COLO668 (cell line): ENCODE measurements around the gene TRANK1.
"Not testable (repeated sequence)": the region's sequence is repeated elsewhere in the genome, so short reads cannot be mapped to it uniquely, and the experiment has no call there.

Experiments used
- DNase-seq: peaks from one replicate; lab custom pipeline; 2025; ENCODE audit not compliant: unreplicated experiment; lab: John Stamatoyannopoulos, UW

The TRANK1 gene

DNA sequence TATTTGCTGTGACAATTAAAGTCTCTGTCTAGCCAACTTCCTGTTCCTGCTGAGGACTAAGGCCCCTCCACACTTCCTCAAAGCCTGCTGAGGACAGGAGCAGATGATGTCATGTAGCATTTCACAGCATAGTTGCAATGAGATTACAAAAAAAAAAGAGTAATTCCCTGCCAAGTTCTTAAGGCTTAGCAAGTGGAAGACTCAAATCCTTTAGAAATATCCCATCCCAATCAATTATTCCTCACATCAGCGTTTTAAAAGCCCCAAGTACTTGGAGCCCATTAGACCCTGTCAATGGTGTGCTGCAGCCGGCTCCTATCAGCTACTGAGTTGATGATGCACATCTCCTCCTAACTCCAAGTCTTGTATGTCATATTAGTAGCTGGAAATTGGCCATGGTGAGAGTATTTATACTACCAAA lies 51.7 kb downstream of the TRANK1 start:
- DNase-seq: no peak

DNA sequence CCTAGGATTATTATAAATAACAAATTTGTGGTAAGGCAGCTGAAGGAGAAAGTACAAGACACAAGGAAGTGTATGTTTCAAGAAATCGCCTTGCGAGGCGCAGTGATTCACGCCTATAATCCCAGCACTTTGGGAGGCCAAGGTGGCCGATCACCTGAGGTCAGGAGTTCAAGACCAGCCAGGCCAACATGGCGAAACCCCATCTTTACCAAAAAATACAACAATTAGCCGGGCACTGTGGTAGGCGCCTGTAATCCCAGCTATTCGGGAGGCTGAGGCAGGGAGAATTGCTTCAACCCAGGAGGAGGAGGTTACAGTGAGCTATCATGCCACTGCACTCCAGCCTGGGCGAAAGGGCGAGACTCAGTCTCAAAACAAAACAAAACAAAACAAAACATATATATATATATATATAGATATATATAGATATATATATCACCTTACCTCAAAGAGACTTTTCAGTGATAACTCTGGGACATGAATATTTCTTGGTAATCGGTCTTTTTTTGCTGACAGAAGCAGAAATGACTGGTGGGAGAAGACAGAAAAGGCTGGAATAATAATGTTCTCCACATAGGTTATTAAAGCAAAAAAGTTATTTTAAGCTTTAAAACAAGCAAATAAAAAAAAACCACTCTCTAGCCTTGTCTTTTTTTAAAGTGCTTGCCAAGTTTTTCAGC lies 52.3 kb downstream of the TRANK1 start:
- no peak for DNase-seq

DNA sequence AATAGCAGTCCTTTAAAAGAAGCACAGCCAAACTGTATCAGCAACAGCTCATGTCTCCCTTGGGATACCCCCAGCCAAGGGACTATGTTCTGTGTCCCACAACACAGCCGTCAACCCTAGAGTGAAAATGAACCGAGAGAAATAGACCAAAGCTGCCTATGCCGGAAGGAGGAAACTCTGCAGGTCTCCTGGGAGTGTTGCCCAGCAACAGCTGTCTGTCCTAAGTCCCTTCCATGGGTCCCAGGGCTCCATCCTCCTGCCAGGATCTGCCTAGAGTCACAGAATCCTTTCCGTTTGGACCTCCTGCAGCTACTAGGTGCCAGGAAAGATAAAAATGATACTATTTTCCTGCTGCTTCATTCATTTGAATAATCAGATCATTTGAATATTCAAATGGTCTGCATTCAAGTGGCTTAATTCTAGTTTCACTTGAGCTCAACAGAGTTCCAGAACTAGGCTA lies 53.1 kb downstream of the TRANK1 start:
- DNase-seq: no peak

DNA sequence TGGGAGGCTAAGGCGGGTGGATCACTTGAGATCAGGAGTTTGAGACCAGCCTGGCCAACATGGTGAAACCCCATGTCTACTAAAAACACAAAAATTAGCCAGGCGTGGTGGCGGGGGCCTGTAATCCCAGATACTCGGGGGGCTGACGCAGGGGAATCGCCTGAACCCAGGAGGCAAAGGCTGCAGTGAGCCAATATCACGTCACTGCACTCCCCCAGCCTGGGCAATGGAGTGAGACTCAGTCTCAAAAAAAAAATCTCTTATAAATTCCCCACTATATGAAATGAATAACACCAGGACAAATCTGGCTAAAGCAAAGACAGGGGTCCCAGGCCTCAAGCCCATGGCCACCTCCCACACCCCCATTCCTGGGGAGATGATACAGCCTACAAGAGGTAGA lies 53.8 kb downstream of the TRANK1 start:
- DNase-seq: not testable (repeated sequence)

DNA sequence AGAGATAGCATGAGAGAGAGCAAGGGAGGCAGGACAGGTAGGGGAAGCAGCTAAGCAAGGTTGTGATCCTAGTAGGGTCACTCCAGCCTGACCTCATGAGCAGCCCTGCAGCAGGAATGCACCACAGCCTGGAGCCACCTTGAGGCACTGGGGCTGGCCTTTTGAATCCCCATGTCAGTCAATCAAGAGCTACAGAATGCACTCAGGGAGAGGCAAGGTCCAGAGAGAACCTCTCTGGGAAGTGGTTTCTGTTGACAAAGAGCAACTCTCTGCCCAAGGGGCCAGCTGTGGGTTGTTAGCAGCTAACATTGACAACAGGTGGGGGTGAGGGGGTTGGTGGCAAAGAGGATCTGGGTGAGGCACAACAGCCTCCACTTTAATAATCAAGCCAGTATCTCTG lies 54.6 kb downstream of the TRANK1 start:
- DNase-seq: no peak

DNA sequence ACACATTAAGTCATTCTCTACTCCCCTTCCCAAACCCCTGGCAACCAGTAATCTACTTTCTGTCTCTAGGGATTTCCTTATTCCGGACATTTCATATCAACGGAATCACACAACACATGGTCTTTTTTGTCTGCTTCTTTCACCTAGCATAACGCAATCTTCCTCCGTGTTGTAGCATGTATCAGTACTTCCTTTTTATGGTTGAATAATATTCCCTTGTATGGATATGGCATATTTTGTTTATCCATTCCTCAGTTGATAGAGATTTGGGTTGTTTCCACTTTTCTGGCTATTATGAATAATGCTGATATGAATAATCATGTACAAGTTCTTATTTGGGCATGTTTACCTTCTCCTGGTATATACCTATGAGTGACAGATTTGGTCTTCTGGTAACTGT lies 63.1 kb downstream of the TRANK1 start:
- no peak for DNase-seq

DNA sequence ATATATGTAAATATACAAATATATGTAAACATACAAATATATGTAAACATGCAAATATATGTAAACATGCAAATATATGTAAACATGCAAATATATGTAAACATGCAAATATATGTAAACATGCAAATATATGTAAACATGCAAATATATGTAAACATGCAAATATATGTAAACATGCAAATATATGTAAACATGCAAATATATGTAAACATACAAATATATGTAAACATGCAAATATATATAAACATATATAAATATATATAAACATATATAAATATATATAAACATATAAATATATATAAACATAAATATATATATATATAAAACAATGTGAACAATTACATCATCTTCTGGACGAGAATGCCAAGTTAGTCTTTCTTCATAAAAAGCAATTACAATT lies 65.0 kb downstream of the TRANK1 start:
- DNase-seq: not testable (repeated sequence)

DNA sequence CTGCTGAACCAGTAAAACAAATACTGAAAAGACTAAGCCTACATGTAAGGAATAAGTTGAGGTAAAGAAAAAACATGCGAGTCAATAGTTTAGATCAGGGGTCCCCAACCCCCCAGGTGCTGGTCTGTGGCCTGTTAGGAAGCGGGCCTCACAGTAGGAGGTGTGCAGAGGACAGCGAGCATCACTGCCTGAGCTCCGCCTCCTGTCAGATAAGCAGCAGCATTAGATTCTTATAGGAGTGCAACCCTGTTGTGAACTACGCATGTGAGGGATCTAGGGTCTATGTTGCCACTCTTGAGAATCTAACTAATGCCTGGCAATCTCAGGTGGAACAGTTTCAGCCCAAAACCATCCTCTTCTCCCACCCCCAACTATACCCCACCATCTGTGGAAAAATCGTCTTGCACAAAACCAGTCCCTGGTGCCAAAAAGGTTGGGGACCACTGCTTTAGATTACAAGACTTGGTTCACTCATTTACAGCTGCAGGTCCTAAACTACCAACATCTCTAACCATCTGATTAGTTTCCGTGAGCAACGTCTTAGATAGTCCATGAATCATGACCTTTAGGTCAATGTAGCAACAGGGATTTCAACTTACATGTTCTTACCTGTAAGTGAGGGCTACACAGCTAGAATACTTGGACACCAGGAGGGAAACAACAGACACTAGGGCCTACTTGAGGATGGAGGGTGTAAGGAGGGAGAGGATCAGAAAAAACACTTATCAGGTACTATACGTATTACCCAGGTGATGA lies 66.7 kb downstream of the TRANK1 start:
- no peak for DNase-seq

DNA sequence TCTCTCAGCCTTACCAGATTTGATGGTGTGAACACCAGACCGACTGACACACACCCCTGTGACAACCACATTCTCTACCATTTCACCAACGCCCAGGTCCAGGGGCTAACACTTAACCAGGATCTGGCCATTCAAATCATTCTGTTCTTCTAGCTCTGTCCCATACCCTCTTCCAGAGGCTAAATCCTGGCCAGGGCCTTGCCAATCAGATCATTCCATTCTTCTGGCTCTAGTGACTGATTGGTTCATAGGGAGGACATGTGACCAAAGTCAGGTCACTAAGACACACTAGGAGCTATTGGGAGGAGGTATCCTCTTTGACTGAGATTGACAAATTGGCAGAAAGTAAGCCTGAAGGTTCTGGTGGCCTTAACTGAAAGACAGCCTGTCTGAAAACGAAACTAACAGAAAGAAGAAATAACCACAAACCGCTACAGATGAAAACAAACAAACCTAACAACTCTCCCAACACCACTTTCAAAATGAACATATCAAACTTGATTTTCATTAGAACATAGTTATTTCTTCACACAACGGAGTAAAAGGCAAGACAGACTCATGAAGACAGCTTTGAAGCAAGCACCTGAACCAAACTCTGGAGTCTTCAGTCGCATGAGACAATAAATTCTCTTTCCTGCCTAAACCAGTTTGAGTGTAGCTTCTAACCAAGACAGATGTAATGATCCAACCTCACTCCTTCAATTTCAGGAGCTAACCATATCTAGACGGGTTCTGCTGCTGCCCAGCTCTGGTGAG lies 68.5 kb downstream of the TRANK1 start:
- DNase-seq: no peak

DNA sequence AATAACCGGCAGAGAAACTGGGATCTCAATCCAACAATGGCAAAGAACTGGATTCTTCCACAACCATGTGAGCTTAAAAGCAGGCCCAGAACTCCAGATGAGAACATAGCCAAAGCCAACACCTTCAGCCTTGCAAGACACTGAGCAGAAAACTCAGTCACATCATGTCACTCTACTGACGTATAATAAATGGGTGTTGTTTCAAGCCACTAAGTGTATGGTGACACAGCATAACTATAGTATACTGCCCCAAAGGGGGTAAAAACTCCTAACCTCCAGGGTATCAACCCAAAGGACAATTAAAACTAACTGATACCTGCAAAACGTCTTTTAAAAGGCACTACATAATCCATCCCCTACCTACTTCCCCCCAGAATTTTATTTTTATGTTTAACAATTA lies 69.5 kb downstream of the TRANK1 start:
- no peak for DNase-seq

DNA sequence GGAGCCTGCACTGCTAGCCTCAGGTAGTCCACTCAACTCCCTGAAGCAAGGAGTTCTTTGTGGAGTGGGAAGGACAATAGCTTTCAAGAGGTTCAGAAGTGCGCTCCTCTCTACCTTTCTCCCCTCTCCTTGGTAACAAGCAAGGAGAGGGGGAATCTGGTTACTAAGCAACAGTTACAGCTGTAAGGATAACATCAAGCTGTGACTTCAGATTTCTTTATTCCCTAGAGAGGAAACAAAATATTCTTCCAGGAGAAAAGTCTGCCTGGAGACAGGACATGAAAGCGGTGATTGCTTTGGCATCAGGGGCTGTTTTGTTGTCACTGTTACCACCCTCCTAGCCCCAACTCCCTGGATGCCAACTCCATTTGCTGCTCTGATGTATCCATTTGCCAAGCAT lies 70.4 kb downstream of the TRANK1 start:
- no peak for DNase-seq

DNA sequence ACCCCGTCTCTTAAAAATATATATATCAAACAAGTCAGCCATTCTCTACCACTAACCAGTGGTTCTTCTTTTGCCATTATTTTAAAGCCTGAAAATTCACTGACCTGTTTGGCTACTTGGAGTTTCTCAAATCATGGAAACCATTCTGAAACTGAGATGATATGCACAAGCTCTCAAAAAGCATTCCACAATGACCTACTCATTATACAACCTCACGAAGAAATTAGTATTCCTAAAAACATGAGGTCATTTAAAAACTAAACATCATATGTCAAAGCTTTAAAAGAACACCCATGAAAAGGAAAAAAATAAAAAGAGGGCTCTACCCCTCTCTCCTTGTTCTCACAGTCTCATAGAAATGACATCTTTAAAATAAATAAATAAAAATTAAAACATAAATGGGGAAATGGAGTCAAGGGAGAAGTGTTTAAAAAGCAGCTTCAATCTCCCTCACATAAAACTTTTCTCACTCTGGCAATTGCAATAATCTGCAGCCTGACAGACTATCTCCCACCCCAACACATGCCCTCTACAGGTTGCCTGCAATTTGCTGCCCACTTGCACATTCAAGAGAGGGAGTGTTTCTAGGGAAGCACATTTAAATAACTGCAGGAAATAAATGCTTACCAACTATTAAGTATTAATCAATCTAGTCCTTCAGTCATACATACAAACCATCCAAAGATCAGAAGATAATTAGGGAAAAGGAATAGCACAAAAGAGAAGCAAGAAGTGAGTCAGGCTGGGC lies 73.3 kb downstream of the TRANK1 start:
- DNase-seq: no peak

DNA sequence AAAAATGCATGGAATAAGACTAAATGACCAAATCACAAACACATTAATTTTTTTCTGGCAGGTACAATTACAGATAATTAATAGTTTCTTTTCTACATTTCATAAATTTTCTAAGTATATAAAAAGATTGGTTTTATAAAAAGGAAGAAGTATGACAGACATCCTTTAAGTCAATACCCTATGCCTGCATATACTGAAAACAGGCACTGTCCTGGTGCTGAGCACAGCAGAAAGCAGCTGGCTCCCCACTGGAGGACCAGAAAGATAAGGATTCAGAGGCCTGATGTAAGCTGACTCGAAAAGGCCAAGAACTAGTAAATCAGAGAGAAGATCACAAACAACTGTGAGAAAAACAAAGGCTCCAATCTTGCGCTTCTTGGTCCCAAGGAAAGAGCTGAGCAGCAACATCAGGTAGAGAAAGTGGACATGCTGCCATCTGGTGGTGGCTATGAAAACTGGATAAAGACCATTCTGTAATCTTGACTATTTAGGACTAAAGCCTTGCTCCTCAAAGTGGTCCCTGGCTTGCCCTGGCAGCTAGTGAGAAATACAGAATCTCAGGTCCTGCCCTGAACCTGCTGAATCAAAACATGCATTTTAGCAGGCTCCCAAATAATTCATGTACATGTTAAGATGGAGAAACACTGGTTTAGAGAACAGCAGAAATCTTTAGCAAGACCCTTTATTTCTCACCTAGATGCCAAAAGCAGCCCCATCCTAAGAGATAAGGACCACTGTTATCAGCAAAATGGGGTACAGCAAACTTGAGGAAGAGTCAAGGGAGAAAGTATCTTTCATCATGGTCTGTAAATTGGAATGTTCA lies 76.0 kb downstream of the TRANK1 start:
- peak; percentile 28 for DNase-seq

DNA sequence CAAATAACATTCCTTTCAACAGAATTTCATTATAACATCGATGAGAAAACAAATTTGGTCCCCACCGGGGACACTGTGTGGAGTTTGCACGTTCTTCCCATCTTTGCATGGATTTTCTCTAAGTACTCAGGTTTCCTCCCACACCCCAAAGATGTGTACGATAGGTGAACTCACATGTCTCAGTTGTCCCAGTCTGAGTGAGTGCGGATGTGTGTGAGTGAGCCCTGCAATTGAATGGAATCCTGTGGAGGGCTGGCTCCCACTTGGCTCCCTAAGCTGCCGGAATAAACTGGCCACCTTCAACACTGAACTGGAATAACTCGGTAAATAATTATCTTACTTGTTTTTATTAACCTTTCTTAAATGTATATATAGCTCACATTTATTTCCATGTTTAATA lies 77.0 kb downstream of the TRANK1 start:
- no peak for DNase-seq

DNA sequence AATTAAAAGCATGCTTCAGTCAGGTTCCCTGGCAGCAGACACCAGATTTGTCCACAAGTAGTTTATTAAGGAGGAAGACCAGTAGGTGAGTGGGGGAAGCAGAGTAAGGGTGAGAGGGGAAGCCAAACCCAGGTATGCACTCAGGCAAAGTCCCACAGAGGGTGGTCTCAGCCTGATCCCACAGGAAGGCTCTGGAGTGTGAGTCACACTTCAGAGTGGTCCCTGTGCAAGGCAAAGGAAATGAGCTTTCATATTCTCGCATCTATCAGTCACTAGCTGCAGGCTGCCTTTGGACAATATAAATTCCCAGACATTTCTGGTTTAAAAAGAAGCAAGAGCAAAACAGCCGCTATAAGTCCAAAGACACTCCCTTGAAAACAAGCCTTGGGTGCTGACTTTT lies 78.5 kb downstream of the TRANK1 start:
- DNase-seq: no peak

DNA sequence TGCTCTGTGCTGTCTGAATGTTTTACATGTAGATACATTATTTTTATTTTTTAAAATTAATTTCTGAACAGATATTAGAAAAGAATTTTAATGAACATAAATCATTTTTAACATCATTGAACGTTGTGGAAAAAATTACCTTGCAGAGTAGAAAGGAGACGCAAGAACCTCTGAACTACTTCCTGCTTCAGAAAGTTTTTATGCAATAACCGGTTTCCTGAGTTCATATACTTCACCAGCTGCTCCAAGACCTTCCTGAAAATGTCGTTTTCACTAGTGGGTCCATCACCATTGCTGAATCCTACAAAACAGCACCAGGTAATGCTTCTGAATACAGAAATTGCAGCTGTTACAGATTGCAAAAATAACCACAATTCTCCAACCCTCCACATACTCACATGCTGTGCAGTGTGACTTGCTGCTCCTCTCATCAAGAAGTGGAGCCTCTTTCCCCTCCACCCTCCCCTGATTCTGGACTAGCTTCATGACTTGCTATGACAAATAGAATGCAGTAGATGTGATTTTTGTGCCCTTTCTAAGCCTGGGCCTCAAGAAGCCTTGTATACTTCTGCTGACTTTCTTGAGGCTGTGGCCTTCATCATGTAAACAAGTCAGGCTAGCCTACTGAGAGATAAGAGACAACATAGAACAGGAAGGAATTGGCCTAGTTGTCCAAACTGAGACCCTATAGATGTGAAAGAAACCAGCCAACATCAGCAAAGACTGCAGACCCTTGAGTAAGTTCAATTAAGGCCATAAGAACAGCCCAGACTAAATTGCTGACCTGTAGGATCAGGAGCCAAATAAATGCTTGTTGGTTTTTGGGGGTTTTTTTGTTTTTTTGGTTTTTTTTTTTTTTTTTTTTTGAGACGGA lies 80.4 kb downstream of the TRANK1 start:
- no peak for DNase-seq

DNA sequence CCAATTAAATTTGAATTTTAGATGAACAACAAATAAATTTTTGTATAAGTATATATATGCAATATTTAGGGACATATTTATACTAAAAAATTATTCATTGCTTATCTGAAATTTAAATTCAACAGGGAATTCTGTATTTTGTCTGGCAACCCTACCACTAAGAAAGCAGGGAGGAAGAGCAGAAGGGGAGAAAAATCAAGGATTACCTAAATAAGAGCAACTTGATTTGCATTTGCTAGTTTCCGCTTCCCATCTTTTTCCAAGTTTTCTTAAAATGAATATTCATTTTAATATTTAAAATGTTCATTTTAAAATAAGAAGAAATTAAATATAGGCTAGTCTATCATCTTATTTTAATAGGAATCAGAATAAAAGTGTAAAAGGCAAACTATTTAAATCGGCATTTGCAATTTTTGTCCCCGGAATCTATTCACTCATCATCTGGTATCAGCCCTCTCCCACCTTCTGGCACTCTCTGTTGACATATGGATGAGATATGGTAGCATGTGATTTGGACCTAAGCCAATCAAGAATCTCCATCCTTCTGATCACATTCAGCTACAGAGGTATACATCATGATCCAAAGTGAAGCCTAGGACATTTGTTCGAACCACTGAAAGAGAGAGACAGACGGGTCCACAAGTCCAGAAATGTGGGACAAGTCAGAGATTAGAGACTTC lies 82.6 kb downstream of the TRANK1 start:
- no peak for DNase-seq

DNA sequence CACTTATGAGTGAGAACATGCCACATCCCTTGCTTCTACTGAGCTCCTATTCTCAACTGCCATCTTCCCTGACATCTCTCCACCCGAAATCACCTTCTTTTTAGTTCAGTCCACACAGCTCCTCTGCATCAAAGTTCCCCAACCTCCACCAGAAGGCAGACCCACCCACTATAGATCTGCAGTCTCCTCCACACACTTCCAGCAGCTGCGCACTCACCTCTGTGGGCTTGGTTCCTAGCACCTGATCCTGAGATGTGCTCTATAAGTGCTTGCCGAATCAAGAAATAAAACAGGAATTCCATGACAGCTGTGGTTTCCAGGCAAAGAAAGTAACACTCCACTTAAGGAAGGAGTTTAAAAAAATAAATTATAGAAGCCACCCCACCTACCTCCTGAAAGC lies 85.4 kb downstream of the TRANK1 start:
- DNase-seq: no peak

DNA sequence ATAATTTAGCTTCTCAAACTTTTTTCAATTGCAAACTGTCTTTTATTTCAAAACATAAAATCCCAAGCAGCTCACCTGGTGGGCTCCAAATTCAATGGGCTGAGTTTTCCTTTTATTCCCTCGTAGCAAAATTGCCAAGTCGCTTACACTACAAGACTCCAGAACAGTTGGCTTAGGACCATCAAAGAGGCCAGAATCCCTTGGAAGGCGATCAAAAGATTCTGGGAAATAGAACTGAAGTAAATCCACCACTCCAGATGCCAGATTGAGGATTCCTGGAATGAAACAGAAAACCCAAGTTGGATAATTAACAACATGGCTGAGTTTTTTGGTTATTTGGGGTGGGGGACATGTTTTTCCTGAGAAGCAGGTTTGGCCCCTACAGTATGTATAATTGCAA lies 92.8 kb downstream of the TRANK1 start:
- no peak for DNase-seq
